ENCODE results near the gene TMED10. TPM values are rescaled to one million over a fixed set of nuclear protein-coding genes. Genes with fewer than 3 reads are reported as not detected.

Gene TMED10
- total RNA-seq, 6 experiments from 2014 or later: 370 to 494 (median 430) TPM

- Mint-ChIP-seq H3K9me3 (no peaks in the 10 kb centered on the region; the same call in 1 of the 2 replicates), H3K4me3 (no peak overlapping the region), H3K27ac (no peak overlapping the region), H3K27me3 (ENCODE audit: insufficient read depth) (peaks cover 6% of the 10 kb centered on the region), H3K36me3 (ENCODE audit: low read depth) (peaks cover 3% of the 10 kb centered on the region; the same call in 1 of the 2 replicates), H3K4me1 (ENCODE audit: low read depth) (peaks cover 33% of the 10 kb centered on the region)
- no peak for DNase-seq
- no peak for TF ChIP-seq CTCF (IDR thresholded peaks at IDR 0.05)
Observed at GRCh38 chr14:75186953-75187352, 10.5 kb upstream of the TMED10 start.

GRCh38 chr14:75185251-75186040 is 9.0 kb upstream of the TMED10 start:
- no peak for TF ChIP-seq CTCF (IDR thresholded peaks at IDR 0.05)
- DNase-seq: no peak
- Mint-ChIP-seq H3K4me3 (no peak overlapping the region), H3K9me3 (no peaks in the 10 kb centered on the region; the same call in 1 of the 2 replicates), H3K27me3 (ENCODE audit: insufficient read depth) (peaks cover 6% of the 10 kb centered on the region), H3K4me1 (ENCODE audit: low read depth) (peaks cover 33% of the 10 kb centered on the region), H3K27ac (peak overlapping the region; percentile 71), H3K36me3 (ENCODE audit: low read depth) (peaks cover 3% of the 10 kb centered on the region; the same call in 1 of the 2 replicates)

GRCh38 chr14:75184492-75184891 is 8.1 kb upstream of the TMED10 start:
- Mint-ChIP-seq H3K27me3 (ENCODE audit: insufficient read depth) (peaks cover 6% of the 10 kb centered on the region), H3K36me3 (ENCODE audit: low read depth) (peaks cover 3% of the 10 kb centered on the region; the same call in 1 of the 2 replicates), H3K4me3 (peak overlapping the region; percentile 55), H3K9me3 (no peaks in the 10 kb centered on the region; the same call in 1 of the 2 replicates), H3K4me1 (ENCODE audit: low read depth) (peaks cover 33% of the 10 kb centered on the region), H3K27ac (peak overlapping the region; percentile 87)
- DNase-seq: peak; percentile 86
- no peak for TF ChIP-seq CTCF (IDR thresholded peaks at IDR 0.05)

GRCh38 chr14:75184039-75184438 is 7.6 kb upstream of the TMED10 start:
- Mint-ChIP-seq H3K27me3 (ENCODE audit: insufficient read depth) (peaks cover 4% of the 10 kb centered on the region), H3K4me3 (peak overlapping the region; percentile 55), H3K9me3 (no peaks in the 10 kb centered on the region), H3K4me1 (ENCODE audit: low read depth) (peaks cover 33% of the 10 kb centered on the region), H3K36me3 (ENCODE audit: low read depth) (peaks cover under 1% of the 10 kb centered on the region; the same call in 1 of the 2 replicates), H3K27ac (peak overlapping the region; percentile 87)
- no peak for DNase-seq
- no peak for TF ChIP-seq CTCF (IDR thresholded peaks at IDR 0.05)

GRCh38 chr14:75183225-75183624 is 6.8 kb upstream of the TMED10 start:
- peaks cover 4% of the 10 kb centered on the region for H3K27me3 Mint-ChIP-seq (ENCODE audit: insufficient read depth)
- peak overlapping the region; percentile 56 for H3K4me3 Mint-ChIP-seq
- H3K36me3 Mint-ChIP-seq (ENCODE audit: low read depth): no peaks in the 10 kb centered on the region
- TF ChIP-seq CTCF (IDR thresholded peaks at IDR 0.05): no peak
- H3K9me3 Mint-ChIP-seq: no peaks in the 10 kb centered on the region
- no peak for DNase-seq
- H3K4me1 Mint-ChIP-seq (ENCODE audit: low read depth): peaks cover 33% of the 10 kb centered on the region
- H3K27ac Mint-ChIP-seq: peak overlapping the region; percentile 64
